ENCODE results near the gene FRZB.

The FRZB gene

DNA sequence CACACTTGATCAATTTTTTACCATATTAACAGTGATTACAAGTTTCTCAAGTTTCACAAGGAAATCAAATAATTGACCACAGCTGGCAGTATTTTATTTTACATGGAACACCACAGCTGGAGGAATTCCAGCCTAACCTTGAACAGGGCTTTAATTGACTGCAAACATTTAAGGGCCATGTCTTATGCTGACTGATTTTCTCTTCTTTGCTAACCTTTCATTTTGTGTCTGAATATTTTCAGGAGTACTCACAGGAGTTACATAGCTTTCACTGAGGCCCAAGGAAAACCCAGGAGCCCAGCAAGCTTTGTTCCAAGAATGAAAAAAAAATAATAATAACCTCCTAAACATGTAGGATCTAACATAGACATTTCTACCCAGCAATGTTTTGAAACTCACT, 49.6 kb downstream of the FRZB start:
- no peak for DNase-seq (ENCODE audit: insufficient read length)
- FAIRE-seq, result no peak
- TF ChIP-seq POLR2A (IDR thresholded peaks at IDR 0.05; ENCODE audit: low read depth, low read length), result no peak
- no peak for TF ChIP-seq POLR2AphosphoS5 (IDR thresholded peaks at IDR 0.05; ENCODE audit: low read depth, low read length)
- no peak for TF ChIP-seq TAF1 (IDR thresholded peaks at IDR 0.05; ENCODE audit: borderline replicate concordance, low read depth, low read length)

- TF ChIP-seq POLR2AphosphoS5 (IDR thresholded peaks at IDR 0.05; ENCODE audit: low read depth, low read length) (no peak), POLR2A (IDR thresholded peaks at IDR 0.05; ENCODE audit: low read depth, low read length) (no peak), TAF1 (IDR thresholded peaks at IDR 0.05; ENCODE audit: borderline replicate concordance, low read depth, low read length) (no peak)
- DNase-seq (ENCODE audit: insufficient read length) (no peak), FAIRE-seq (no peak)
These were observed 51.6 kb downstream of the FRZB start for GRCh38 chr2:182814804-182815203.

- FAIRE-seq (no peak), DNase-seq (ENCODE audit: insufficient read length) (no peak)
- no peak for TF ChIP-seq POLR2AphosphoS5 (IDR thresholded peaks at IDR 0.05; ENCODE audit: low read depth, low read length)
- no peak for TF ChIP-seq TAF1 (IDR thresholded peaks at IDR 0.05; ENCODE audit: borderline replicate concordance, low read depth, low read length)
- TF ChIP-seq POLR2A (IDR thresholded peaks at IDR 0.05; ENCODE audit: low read depth, low read length), result no peak
These were observed 52.1 kb downstream of the FRZB start for GRCh38 chr2:182814380-182814779.

DNA sequence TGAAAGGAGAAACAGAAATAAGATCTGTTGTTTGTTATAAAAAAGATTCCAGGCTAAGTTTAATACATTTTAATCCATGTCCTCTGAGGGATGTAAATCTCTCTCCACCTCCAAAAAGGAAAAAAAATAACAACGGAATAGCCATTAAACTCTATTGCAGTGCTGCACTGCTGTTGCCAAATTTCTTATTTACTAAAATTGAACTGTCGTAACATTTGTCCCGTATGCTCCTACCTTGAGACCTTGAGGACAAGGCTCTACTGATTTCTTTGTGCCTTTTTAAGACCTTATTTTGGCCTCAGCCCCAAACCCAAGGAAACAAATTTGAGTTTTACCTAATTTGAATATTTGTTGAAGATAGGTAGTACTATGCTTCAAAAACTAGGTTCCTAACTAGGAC, 56.4 kb downstream of the FRZB start:
- no peak for FAIRE-seq

GRCh38 chr2:182807319-182807718, 59.1 kb downstream of the FRZB start:
- DNase-seq (ENCODE audit: insufficient read length) (no peak), FAIRE-seq (no peak)
- TF ChIP-seq POLR2A (IDR thresholded peaks at IDR 0.05; ENCODE audit: low read depth, low read length) (no peak), TAF1 (IDR thresholded peaks at IDR 0.05; ENCODE audit: borderline replicate concordance, low read depth, low read length) (no peak), POLR2AphosphoS5 (IDR thresholded peaks at IDR 0.05; ENCODE audit: low read depth, low read length) (no peak)

More for the DNA sequence above, 56.4 kb downstream of the FRZB start:
- no peak for TF ChIP-seq POLR2AphosphoS5 (IDR thresholded peaks at IDR 0.05; ENCODE audit: low read depth, low read length)
- no peak for DNase-seq (ENCODE audit: insufficient read length)

DNA sequence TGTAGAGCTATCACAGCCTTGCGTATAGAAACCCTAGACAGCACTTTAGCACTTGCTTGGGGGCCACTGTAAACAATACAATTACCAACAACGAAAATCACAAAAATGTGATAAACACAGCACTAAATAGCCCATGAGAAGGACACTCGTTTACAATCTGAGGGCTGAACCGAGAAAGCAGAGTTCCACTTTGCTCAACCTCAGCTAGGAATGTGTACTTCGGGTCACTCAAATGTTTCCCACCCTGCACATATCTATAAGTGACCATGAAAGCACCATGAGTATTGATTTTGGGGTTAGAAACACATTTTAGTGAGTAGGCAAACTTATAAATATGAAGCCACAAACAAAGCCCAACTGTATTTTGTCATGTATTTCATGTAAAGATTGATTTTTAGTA, 62.3 kb downstream of the FRZB start:
- FAIRE-seq, result no peak
- no peak for DNase-seq (ENCODE audit: insufficient read length)
- TF ChIP-seq POLR2AphosphoS5 (IDR thresholded peaks at IDR 0.05; ENCODE audit: low read depth, low read length) (no peak), TAF1 (IDR thresholded peaks at IDR 0.05; ENCODE audit: borderline replicate concordance, low read depth, low read length) (no peak), POLR2A (IDR thresholded peaks at IDR 0.05; ENCODE audit: low read depth, low read length) (no peak)

GRCh38 chr2:182798736-182799135, 67.7 kb downstream of the FRZB start:
- no peak for FAIRE-seq

DNA sequence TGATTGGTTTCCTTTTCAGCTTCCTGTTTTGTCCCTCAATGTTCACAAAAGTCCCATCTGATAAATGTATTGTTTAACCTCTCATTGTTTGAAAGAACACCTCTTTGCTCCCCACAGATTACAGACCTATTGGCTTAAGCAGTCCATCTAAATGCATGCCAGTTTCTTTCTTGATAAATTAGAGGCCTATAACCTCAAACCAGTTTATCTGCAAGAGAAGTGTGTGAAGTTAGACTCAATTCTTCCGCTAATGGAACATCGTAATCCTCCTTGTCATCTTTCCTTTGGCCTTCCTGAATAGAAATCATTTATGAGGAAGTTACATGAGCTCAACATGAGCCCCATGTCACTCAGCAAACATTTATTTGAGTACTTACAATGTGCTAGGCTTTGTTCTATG, 74.0 kb downstream of the FRZB start:
- no peak for DNase-seq (ENCODE audit: insufficient read length)
- no peak for TF ChIP-seq POLR2A (IDR thresholded peaks at IDR 0.05; ENCODE audit: low read depth, low read length)
- TF ChIP-seq POLR2AphosphoS5 (IDR thresholded peaks at IDR 0.05; ENCODE audit: low read depth, low read length), result no peak
- no peak for TF ChIP-seq TAF1 (IDR thresholded peaks at IDR 0.05; ENCODE audit: borderline replicate concordance, low read depth, low read length)
- no peak for FAIRE-seq

More at GRCh38 chr2:182798736-182799135, 67.7 kb downstream of the FRZB start:
- no peak for DNase-seq (ENCODE audit: insufficient read length)
- TF ChIP-seq TAF1 (IDR thresholded peaks at IDR 0.05; ENCODE audit: borderline replicate concordance, low read depth, low read length) (no peak), POLR2AphosphoS5 (IDR thresholded peaks at IDR 0.05; ENCODE audit: low read depth, low read length) (no peak), POLR2A (IDR thresholded peaks at IDR 0.05; ENCODE audit: low read depth, low read length) (no peak)

- FAIRE-seq (no peak), DNase-seq (ENCODE audit: insufficient read length) (no peak)
- TF ChIP-seq POLR2AphosphoS5 (IDR thresholded peaks at IDR 0.05; ENCODE audit: low read depth, low read length) (no peak), POLR2A (IDR thresholded peaks at IDR 0.05; ENCODE audit: low read depth, low read length) (no peak), TAF1 (IDR thresholded peaks at IDR 0.05; ENCODE audit: borderline replicate concordance, low read depth, low read length) (no peak)
These were observed 81.7 kb downstream of the FRZB start for GRCh38 chr2:182784777-182785176.

DNA sequence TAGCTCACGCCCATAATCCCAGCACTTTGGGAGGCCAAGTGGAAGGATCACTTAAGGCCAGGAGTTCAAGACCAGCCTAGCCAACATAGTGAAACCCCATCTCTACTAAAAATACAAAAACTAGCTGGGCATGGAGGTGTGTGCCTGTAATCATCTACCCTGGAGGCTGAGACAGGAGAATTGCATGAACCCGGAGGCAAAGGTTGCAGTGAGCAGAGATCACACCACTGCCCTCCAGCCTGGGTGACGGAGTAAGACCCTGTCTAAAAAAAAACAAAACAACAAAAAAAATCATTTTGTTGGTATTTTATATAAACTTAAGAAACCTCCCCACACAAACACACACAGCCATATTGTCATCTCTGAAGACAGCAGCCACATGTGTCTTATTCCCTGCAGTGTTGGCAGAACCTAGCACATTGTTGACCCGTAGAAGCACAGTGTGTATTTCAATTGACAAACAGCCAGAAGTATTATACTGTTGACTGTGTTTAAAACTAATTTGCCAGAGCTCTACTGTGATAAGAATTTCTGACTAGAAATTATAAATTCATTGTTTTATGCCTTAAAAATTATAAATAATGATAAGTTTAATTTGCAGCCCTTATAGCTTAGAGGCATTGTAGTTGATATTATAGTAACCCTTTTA, 82.3 kb downstream of the FRZB start:
- FAIRE-seq, result no peak
- no peak for TF ChIP-seq POLR2AphosphoS5 (IDR thresholded peaks at IDR 0.05; ENCODE audit: low read depth, low read length)
- no peak for TF ChIP-seq TAF1 (IDR thresholded peaks at IDR 0.05; ENCODE audit: borderline replicate concordance, low read depth, low read length)
- no peak for TF ChIP-seq POLR2A (IDR thresholded peaks at IDR 0.05; ENCODE audit: low read depth, low read length)
- DNase-seq (ENCODE audit: insufficient read length), result no peak

Data from GM12892 (cell line).